ENCODE measurements around the gene SERPINA9.

DNA sequence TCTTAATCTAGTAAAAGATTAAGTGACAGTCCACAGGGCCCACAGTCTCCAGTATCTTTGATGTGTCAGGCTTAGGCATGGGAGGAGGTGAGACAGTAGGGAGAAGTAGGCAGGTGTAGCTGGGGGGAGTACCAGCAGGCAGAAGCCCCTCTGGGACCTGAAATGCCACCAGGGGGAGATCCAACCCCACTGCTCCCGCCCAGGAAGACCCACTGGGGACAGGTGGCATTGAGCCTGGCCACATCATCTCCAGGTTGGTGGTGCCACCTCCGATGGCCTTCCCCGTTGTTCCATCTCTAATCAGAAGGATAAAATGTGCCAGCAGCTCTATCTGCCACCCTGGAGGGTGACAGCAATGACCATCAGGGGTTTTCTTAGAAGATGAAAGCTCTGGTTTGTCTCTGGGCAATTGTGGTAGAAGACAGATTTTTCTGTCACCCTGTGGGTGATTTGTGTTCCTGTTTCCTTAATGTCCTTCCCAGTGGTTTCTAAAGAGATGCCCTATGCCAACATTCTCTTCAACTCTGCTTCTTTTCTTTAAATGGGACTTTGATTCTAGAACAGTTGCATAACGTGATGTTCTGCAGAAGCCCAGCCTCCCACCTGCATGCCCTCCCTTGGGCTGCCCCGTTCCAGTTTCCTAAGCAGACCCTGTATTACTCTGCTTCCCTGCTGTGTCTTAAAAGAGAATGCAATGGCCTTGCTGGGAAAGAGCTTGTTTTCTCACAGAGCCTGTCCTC is 45.5 kb upstream of the SERPINA9 start:
- TF ChIP-seq, protein P1, sequence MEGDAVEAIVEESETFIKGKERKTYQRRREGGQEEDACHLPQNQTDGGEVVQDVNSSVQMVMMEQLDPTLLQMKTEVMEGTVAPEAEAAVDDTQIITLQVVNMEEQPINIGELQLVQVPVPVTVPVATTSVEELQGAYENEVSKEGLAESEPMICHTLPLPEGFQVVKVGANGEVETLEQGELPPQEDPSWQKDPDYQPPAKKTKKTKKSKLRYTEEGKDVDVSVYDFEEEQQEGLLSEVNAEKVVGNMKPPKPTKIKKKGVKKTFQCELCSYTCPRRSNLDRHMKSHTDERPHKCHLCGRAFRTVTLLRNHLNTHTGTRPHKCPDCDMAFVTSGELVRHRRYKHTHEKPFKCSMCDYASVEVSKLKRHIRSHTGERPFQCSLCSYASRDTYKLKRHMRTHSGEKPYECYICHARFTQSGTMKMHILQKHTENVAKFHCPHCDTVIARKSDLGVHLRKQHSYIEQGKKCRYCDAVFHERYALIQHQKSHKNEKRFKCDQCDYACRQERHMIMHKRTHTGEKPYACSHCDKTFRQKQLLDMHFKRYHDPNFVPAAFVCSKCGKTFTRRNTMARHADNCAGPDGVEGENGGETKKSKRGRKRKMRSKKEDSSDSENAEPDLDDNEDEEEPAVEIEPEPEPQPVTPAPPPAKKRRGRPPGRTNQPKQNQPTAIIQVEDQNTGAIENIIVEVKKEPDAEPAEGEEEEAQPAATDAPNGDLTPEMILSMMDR (conservative IDR thresholded peaks at IDR 0.05; ENCODE audit: low read length): no peak
- TF ChIP-seq EZH2phosphoT487 (IDR thresholded peaks at IDR 0.05; ENCODE audit: borderline replicate concordance, low read depth, low read length): no peak
